CD14-positive monocyte (primary cell): ENCODE measurements around the gene SLC25A39. TPM values are rescaled to one million over a fixed set of nuclear protein-coding genes. Genes with fewer than 3 reads are reported as not detected.
A peak's percentile ranks its signal among the peaks of the same experiment; 100 is the strongest.

Experiments
- DNase-seq, 3 donors: peaks; one replicate each; pipeline ENCODE4 v3.0.0-alpha.2; 2011 to 2022
- H2AFZ ChIP-seq: 2 replicates; pipeline ENCODE4 v1.6.0; 2012; ENCODE audit warnings: mild to moderate bottlenecking, low read depth, low read length, inconsistent platforms; ENCODE audit not compliant: insufficient read depth, poor library complexity, severe bottlenecking
- H3K27ac ChIP-seq, 2 donors: 1 replicate in 1 of 2; 2 replicates in 1 of 2; pipeline ENCODE4 v1.5.1; 2012 to 2013; ENCODE audit warnings: low read length in 2 of 2, control low read depth in 1 of 2, inconsistent platforms in 1 of 2, low read depth in 1 of 2, mild to moderate bottlenecking in 1 of 2
- H3K27me3 ChIP-seq, 2 donors: one replicate each; pipeline versions ENCODE4 v1.6.0 to v1.6.1; 2011 to 2013; ENCODE audit warnings: low read length in 2 of 2; ENCODE audit not compliant: control insufficient read depth in 2 of 2, insufficient read depth in 2 of 2
- H3K36me3 ChIP-seq, 2 donors: replicated peaks in 1 of 2; 1 replicate in 1 of 2; 2 replicates in 1 of 2; pipeline versions ENCODE4 v1.5.1 to v1.6.1; 2012 to 2013; ENCODE audit warnings: low read length in 2 of 2, control low read depth in 1 of 2, inconsistent platforms in 1 of 2, mild to moderate bottlenecking in 1 of 2; ENCODE audit not compliant: insufficient read depth in 2 of 2, control insufficient read depth in 1 of 2
- H3K4me1 ChIP-seq, 2 donors: 1 replicate in 1 of 2; 2 replicates in 1 of 2; pipeline versions ENCODE4 v1.5.1 to v1.6.1; 2012 to 2013; ENCODE audit warnings: low read length in 2 of 2, control low read depth in 1 of 2, inconsistent platforms in 1 of 2, mild to moderate bottlenecking in 1 of 2, moderate library complexity in 1 of 2; ENCODE audit not compliant: insufficient read depth in 2 of 2, control insufficient read depth in 1 of 2
- H3K4me2 ChIP-seq: replicated peaks from 2 replicates; pipeline ENCODE3; 2012; ENCODE audit warnings: low read length, moderate library complexity, mild to moderate bottlenecking; ENCODE audit not compliant: poor library complexity, severe bottlenecking; ENCODE audit errors: extremely low read depth
- H3K4me3 ChIP-seq, 3 experiments: fragments of 200-600 bp in 1 of 3; sonication (generic) in 1 of 3; replicated peaks in 1 of 3; 1 replicate in 2 of 3; 2 replicates in 1 of 3; pipeline ENCODE4 v1.5.1; 2011 to 2013; ENCODE audit warnings: low read length in 3 of 3, mild to moderate bottlenecking in 3 of 3, control low read depth in 2 of 3, low read depth in 2 of 3, inconsistent platforms in 1 of 3, moderate library complexity in 1 of 3
- H3K79me2 ChIP-seq: 2 replicates; pipeline ENCODE4 v1.6.0; 2012; ENCODE audit warnings: mild to moderate bottlenecking, control low read depth, inconsistent platforms, low read length, moderate library complexity; ENCODE audit not compliant: insufficient read depth
- H3K9ac ChIP-seq: 2 replicates; pipeline ENCODE4 v1.6.0; 2017; ENCODE audit warnings: low read length, mild to moderate bottlenecking; ENCODE audit not compliant: insufficient read depth, poor library complexity, severe bottlenecking
- H3K9me3 ChIP-seq, 2 donors: replicated peaks in 1 of 2; 1 replicate in 1 of 2; 2 replicates in 1 of 2; pipeline versions ENCODE4 v1.5.1 to v1.6.1; 2012 to 2013; ENCODE audit warnings: low read length in 2 of 2, control low read depth in 1 of 2; ENCODE audit not compliant: control insufficient read depth in 1 of 2, insufficient read depth in 1 of 2
- H4K20me1 ChIP-seq: 2 replicates; pipeline ENCODE4 v1.6.0; 2012; ENCODE audit warnings: mild to moderate bottlenecking, low read length, control low read depth, moderate library complexity; ENCODE audit not compliant: insufficient read depth
- H3K27ac Mint-ChIP-seq, 7 donors: one replicate each; pipeline ENCODE4 v1.8.0; 2020; ENCODE audit warnings: mild to moderate bottlenecking in 7 of 7, mixed read lengths in 7 of 7, moderate library complexity in 6 of 7, inconsistent platforms in 2 of 7
- H3K27me3 Mint-ChIP-seq, 3 donors: one replicate each; pipeline ENCODE4 v1.8.0; 2021 to 2022; ENCODE audit warnings: low read depth in 3 of 3, mild to moderate bottlenecking in 3 of 3, mixed read lengths in 3 of 3, moderate library complexity in 3 of 3, inconsistent platforms in 1 of 3
- H3K36me3 Mint-ChIP-seq, 2 donors: one replicate each; pipeline ENCODE4 v1.8.0; 2020; ENCODE audit warnings: mixed read lengths in 2 of 2, inconsistent platforms in 1 of 2, mild to moderate bottlenecking in 1 of 2
- H3K4me1 Mint-ChIP-seq: one replicate; pipeline ENCODE4 v1.8.0; 2020; ENCODE audit warnings: mild to moderate bottlenecking, mixed read lengths
- H3K4me3 Mint-ChIP-seq, 2 donors: one replicate each; pipeline ENCODE4 v1.8.0; 2020; ENCODE audit warnings: mild to moderate bottlenecking in 2 of 2, mixed read lengths in 2 of 2, moderate library complexity in 1 of 2
- H3K9me3 Mint-ChIP-seq, 7 donors: one replicate each; pipeline ENCODE4 v1.8.0; 2020 to 2022; ENCODE audit warnings: mixed read lengths in 7 of 7, mild to moderate bottlenecking in 6 of 7, moderate library complexity in 6 of 7, inconsistent platforms in 2 of 7
- WGBS: methylation state at CpG from one replicate; pipeline ENCODE4 v1.1.5; 2013; ENCODE audit warnings: missing lambda C conversion rate; ENCODE audit not compliant: insufficient coverage; 5-methylcytosine and 5-hydroxymethylcytosine counted together
- intact Hi-C, 2 donors: fragments of 100-400 bp; cut with micrococcal nuclease; formaldehyde crosslinking; loops; one replicate each; pipeline versions ENCODE4 v1.15.0 to v1.15.1; 2023
- polyA plus RNA-seq, 3 donors: library from polyadenylated mRNA; depleted of rRNA in 1 of 3; unstranded in 2 of 3; stranded (reverse) in 1 of 3; fragments of 300-500 nt in 2 of 3; fragments of >200 nt in 1 of 3; fragmentation: Illumina TruSeq in 2 of 3; gene quantifications; 1 replicate in 2 of 3; 2 replicates in 1 of 3; pipeline ENCODE4 v1.2.3, GENCODE V29; 2012 to 2021
- TF ChIP-seq, protein P1 (sequence below): fragments of 200-600 bp; IDR thresholded peaks from one replicate; pipeline ENCODE4 v1.8.0; 2022; ENCODE audit warnings: antibody characterized with exemption, mild to moderate bottlenecking

Gene SLC25A39
- polyA plus RNA-seq, 3 donors = 64.0 to 74.8 (median 64.5) TPM

DNA sequence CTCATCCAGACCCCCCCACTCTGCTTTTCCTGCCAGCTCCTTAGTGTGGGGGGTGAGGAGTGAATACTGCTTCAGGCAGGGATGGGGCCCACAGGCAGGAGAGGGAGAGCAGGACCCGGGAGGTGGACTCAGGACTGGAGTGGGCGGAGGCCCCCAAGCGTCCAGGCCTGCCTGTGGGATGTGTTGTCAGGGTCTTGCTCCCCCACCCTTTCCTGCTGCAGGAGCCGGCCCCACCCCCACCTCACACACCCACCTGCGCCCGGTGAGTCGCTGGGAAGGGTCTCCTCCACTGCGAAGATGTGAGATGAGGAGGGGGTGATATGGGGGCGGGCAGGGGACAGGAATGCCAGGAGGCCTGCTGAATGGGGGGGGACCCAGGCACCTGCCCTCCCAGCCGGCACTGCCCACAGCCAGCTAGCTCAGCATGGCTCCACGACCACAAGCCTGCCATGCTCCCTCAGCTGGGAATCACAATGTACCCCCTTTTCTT is 37.9 kb upstream of the SLC25A39 start:
- peak overlapping the region in 1 of 3 experiments; percentile 76 for H3K4me3 ChIP-seq
- no peak overlapping the region for H3K27ac ChIP-seq
- H3K27me3 ChIP-seq = peaks cover 15 to 44% of the 10 kb centered on the region in 2 donors
- H3K36me3 ChIP-seq = no peaks in the 10 kb centered on the region
- H3K4me3 Mint-ChIP-seq = peak overlapping the region; percentile 37 to 67
- no peak overlapping the region for H2AFZ ChIP-seq
- H3K4me2 ChIP-seq = peak overlapping the region; percentile 86
- DNase-seq = no peak
- intact Hi-C loops = loop anchor here in 1 of 2 donors (2.0 to 5.0 kb wide), 2 partner anchors 40 to 152 kb away; partner anchors contain the start of gene SLC25A39
- H4K20me1 ChIP-seq = no peaks in the 10 kb centered on the region
- 0% methylated on average over 2 of the region's 11 CpGs for WGBS
- H3K9me3 Mint-ChIP-seq = peaks cover 0 to 3% (median 0%) of the 10 kb centered on the region in 7 donors
- no peak overlapping the region for H3K9ac ChIP-seq
- H3K4me1 ChIP-seq = peaks cover 9 to 19% of the 10 kb centered on the region in 2 donors
- no peaks in the 10 kb centered on the region for H3K36me3 Mint-ChIP-seq
- TF ChIP-seq, protein P1, sequence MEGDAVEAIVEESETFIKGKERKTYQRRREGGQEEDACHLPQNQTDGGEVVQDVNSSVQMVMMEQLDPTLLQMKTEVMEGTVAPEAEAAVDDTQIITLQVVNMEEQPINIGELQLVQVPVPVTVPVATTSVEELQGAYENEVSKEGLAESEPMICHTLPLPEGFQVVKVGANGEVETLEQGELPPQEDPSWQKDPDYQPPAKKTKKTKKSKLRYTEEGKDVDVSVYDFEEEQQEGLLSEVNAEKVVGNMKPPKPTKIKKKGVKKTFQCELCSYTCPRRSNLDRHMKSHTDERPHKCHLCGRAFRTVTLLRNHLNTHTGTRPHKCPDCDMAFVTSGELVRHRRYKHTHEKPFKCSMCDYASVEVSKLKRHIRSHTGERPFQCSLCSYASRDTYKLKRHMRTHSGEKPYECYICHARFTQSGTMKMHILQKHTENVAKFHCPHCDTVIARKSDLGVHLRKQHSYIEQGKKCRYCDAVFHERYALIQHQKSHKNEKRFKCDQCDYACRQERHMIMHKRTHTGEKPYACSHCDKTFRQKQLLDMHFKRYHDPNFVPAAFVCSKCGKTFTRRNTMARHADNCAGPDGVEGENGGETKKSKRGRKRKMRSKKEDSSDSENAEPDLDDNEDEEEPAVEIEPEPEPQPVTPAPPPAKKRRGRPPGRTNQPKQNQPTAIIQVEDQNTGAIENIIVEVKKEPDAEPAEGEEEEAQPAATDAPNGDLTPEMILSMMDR = no peak
- H3K4me1 Mint-ChIP-seq = peaks cover 6% of the 10 kb centered on the region
- H3K27me3 Mint-ChIP-seq = peaks cover 48 to 76% (median 50%) of the 10 kb centered on the region in 3 donors
- H3K27ac Mint-ChIP-seq = no peak overlapping the region
- no peaks in the 10 kb centered on the region for H3K9me3 ChIP-seq
- H3K79me2 ChIP-seq = no peaks in the 10 kb centered on the region

DNA sequence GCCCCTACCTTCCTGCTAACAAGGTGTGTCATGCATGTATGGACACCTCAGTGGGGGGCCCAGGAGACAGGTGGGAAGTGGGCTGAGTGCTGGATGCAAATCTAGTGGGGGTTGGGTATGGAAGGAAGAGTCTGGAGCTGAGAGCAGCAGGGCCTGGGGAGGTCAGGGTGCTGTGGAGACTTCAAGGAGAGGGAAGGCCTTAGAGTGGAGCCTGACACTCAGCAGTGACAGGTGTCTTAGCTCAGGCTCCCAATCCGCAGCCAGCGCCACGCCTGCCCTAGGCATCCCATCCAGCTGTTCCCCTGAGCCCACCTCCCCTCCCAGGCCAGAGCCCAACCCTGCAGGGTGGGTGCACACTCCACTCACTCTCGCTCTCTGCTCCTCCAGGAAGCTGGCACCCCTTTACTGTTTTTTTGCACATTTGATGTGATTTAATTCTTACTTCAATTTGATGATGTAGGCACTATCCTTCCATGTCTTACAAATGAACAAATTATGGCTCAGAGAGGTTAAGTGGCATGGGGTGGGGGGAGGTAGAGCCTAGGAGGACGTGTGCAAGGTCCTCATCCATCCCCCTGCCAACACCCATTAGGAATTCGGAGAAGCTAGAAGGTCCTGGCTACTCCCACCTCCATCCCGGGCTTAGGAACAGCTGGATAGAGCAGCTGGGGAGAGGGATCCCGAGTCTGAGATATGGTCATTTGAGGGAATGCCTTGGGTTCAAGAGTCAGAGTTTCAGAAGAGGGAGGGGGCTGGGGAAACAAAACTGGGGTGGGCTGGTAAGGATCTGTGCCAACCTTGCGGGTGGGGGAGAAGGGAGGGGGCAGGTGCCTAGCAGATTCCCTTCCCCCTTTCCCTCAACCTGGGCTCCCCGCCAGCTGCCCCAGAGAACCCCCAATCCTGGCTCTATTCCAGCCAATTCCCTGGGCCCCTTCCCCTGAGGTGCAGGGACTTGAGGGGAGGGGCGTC is 37.0 kb upstream of the SLC25A39 start:
- Mint-ChIP-seq H3K27ac (no peak overlapping the region), H3K27me3 (peaks cover 42 to 69% (median 49%) of the 10 kb centered on the region in 3 donors), H3K4me1 (peaks cover 6% of the 10 kb centered on the region), H3K9me3 (peaks cover 0 to 3% (median 2%) of the 10 kb centered on the region in 7 donors), H3K4me3 (peak overlapping the region in 1 of 2 donors; percentile 43), H3K36me3 (no peaks in the 10 kb centered on the region)
- Histone ChIP-seq H3K27me3 (peaks cover 15 to 44% of the 10 kb centered on the region in 2 donors), H2AFZ (no peak overlapping the region), H3K4me3 (no peak overlapping the region), H3K4me2 (no peak overlapping the region), H4K20me1 (no peaks in the 10 kb centered on the region), H3K9me3 (no peaks in the 10 kb centered on the region), H3K79me2 (no peaks in the 10 kb centered on the region), H3K9ac (no peak overlapping the region), H3K4me1 (peaks cover 9 to 19% of the 10 kb centered on the region in 2 donors), H3K36me3 (no peaks in the 10 kb centered on the region), H3K27ac (no peak overlapping the region)
- 92% methylated on average over 4 of the region's 11 CpGs for WGBS
- no peak for DNase-seq
- intact Hi-C loops = loop anchor here in 1 of 2 donors (2.0 to 5.0 kb wide), 2 partner anchors 39 to 151 kb away; partner anchors contain the start of gene SLC25A39
- TF ChIP-seq, protein P1 = no peak
